Measurements from ENCODE around the gene ARHGEF28. TPM values are rescaled to one million over a fixed set of nuclear protein-coding genes. Genes with fewer than 3 reads are reported as not detected.

Gene ARHGEF28
- total RNA-seq, 1 experiment from 2014 or later: 0.57 TPM

- no peaks in the 10 kb centered on the region for H3K36me3 Mint-ChIP-seq (ENCODE audit: insufficient read depth in 1 of 3, low read depth in 3 of 3)
- peaks cover 13 to 24% of the 10 kb centered on the region in 2 experiments for H3K4me1 Mint-ChIP-seq
- H3K79me2 ChIP-seq (ENCODE audit: insufficient read depth, low read length): no peaks in the 10 kb centered on the region
- peaks cover 8% of the 10 kb centered on the region; the same call in 1 of the 2 replicates for H3K27me3 ChIP-seq (ENCODE audit: insufficient read depth, low read length)
- no peak overlapping the region for H3K27ac ChIP-seq (ENCODE audit: insufficient read length, low read depth, low read length)
- no peak overlapping the region for H3K18ac ChIP-seq (ENCODE audit: insufficient read length, low read depth, low read length)
- no peak overlapping the region for H2BK12ac ChIP-seq (ENCODE audit: insufficient read length, low read depth, low read length)
- no peak overlapping the region for H4K91ac ChIP-seq (ENCODE audit: insufficient read length, low read depth, low read length)
- H3K56ac ChIP-seq (ENCODE audit: insufficient read length, low read depth, low read length): no peak overlapping the region
- WGBS (ENCODE audit: extremely low coverage, insufficient read length, low lambda C conversion rate): no CpG with 5 or more reads among the region's 2 CpGs
- H3K23me2 ChIP-seq (ENCODE audit: insufficient read length, low read depth, low read length, poor library complexity, severe bottlenecking): peaks cover 7% of the 10 kb centered on the region
- peaks cover 30% of the 10 kb centered on the region for H3K27me3 Mint-ChIP-seq (ENCODE audit: low read depth)
- no peak overlapping the region for H2BK15ac ChIP-seq (ENCODE audit: low read depth, low read length)
- no peaks in the 10 kb centered on the region for H3K79me1 ChIP-seq (ENCODE audit: insufficient read depth, low read depth, low read length, poor library complexity, severe bottlenecking)
- H3K4me2 ChIP-seq (ENCODE audit: insufficient read depth, insufficient read length, low read length): no peak overlapping the region
- H2AK5ac ChIP-seq (ENCODE audit: insufficient read length, low read length): no peak overlapping the region
- TF ChIP-seq CTCF (conservative IDR thresholded peaks at IDR 0.05): no peak
- no peak overlapping the region for H3K4me3 Mint-ChIP-seq
- no peak overlapping the region for H3T11ph ChIP-seq (ENCODE audit: low read length)
- no peaks in the 10 kb centered on the region for H3K9me3 ChIP-seq (ENCODE audit: control insufficient read depth, low read depth, low read length)
- no peak overlapping the region for H2AFZ ChIP-seq (ENCODE audit: low read length)
- no peak overlapping the region for H3K9ac ChIP-seq (ENCODE audit: extremely low read depth, insufficient read length, low read length)
- H3K23ac ChIP-seq (ENCODE audit: insufficient read length, low read depth, low read length): no peak overlapping the region
- no peak overlapping the region for H3K4ac ChIP-seq (ENCODE audit: low read depth, low read length)
- no peak overlapping the region for H2BK120ac ChIP-seq (ENCODE audit: low read depth, low read length, poor library complexity, severe bottlenecking)
- no peak overlapping the region for H2BK5ac ChIP-seq (ENCODE audit: insufficient read length, low read length)
- H2BK20ac ChIP-seq (ENCODE audit: low read depth, low read length, poor library complexity, severe bottlenecking): no peak overlapping the region
- no peaks in the 10 kb centered on the region for H4K20me1 ChIP-seq (ENCODE audit: control insufficient read depth, insufficient read depth, insufficient read length)
- 0 out of 2 replicates have a peak, but pooled peaks cover 2% of the 10 kb centered on the region for H3K4me1 ChIP-seq (ENCODE audit: insufficient read depth, low read length)
- H4K8ac ChIP-seq (replicated peaks; ENCODE audit: insufficient read length, low read depth, low read length): no peak overlapping the region
- no peak overlapping the region for H4K5ac ChIP-seq (ENCODE audit: insufficient read length, low read depth, low read length)
- H3K27ac Mint-ChIP-seq: no peak overlapping the region
- DNase-seq: no peak
- no peaks in the 10 kb centered on the region for H3K9me3 Mint-ChIP-seq
- H3K14ac ChIP-seq (ENCODE audit: insufficient read depth, low read length): no peak overlapping the region
Observed at GRCh38 chr5:73623060-73623459, 2.9 kb upstream of the ARHGEF28 start.
